Ramos (cell line): ENCODE data around the gene TKFC.

Experiments
- in situ Hi-C: fragments of 300-500 bp; cut with MboI; formaldehyde crosslinking; loops from one replicate; pipeline ENCODE4 v1.14.3; 2022; ENCODE audit warnings: low sequenced_read_pairs; ENCODE audit not compliant: unreplicated experiment

The TKFC gene

DNA sequence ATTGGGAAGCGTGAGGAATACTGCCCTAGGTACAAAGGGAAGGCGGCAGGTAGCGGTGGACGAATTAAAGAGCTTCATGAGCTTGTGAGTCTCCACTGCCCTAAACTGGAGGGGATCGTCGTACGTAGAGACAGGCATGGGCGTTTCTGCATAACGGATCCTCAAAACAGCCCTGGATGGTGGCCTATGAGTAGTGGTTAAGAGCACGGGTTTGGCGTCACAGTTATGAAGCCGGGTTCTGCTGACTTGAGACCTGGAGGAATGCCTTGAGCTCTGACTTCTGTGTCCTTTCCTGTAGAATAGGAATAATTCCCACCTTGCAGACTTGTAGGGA, 29.5 kb downstream of the TKFC start:
- in situ Hi-C loops: no loop called here

DNA sequence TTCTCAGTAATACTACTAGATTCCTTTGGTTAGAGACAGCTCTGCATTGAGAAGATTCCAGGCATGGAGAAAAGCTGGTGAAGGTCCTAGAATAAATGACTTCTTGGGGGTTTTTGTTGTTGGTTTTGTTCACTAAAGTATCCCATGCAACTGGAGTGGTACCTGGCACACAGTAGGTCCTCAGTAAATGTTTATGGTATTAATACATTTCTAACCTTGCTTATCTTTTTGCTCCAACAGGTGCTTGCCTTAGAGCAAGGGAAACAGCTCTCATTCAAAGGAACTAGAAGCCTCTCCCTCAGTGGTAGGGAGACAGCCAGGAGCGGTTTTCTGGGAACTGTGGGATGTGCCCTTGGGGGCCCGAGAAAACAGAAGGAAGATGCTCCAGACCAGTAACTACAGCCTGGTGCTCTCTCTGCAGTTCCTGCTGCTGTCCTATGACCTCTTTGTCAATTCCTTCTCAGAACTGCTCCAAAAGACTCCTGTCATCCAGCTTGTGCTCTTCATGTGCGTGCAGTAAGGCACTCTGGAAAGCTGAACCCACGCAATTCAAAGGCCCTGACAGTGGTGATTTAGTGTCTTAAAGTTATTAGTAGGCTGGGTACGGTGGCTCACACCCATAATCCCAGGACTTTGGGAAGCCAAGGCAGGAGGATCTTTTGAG, 31.1 kb downstream of the TKFC start:
- in situ Hi-C loops: no loop called here

DNA sequence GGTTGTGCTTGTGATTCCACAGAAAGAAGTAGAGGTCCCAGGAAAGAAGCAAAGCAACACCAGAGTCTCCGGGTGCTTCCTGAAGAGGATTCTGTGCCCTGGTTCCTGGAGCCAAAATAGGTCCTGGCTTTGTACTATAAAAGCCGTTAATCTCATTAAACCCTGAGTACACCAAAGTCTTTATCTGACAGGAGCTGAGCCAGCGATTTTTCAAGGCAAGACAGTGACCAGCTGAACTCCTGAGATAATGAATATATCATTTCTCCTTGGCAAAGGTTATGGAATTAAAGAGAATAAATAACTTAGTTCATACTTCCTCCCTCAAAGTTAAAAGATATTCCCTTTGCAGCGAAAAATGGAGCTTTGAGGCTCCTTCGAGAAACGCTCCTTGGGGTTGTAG, 34.4 kb downstream of the TKFC start:
- in situ Hi-C loops: no loop called here

DNA sequence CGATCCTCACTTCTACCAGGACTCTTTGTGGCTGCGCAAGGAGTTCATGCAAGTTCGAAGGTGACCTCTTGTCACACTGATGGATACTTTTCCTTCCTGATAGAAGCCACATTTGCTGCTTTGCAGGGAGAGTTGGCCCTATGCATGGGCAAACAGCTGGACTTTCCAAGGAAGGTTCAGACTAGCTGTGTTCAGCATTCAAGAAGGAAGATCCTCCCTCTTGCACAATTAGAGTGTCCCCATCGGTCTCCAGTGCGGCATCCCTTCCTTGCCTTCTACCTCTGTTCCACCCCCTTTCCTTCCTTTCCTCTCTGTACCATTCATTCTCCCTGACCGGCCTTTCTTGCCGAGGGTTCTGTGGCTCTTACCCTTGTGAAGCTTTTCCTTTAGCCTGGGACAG, 35.6 kb downstream of the TKFC start:
- in situ Hi-C loops: no loop called here

DNA sequence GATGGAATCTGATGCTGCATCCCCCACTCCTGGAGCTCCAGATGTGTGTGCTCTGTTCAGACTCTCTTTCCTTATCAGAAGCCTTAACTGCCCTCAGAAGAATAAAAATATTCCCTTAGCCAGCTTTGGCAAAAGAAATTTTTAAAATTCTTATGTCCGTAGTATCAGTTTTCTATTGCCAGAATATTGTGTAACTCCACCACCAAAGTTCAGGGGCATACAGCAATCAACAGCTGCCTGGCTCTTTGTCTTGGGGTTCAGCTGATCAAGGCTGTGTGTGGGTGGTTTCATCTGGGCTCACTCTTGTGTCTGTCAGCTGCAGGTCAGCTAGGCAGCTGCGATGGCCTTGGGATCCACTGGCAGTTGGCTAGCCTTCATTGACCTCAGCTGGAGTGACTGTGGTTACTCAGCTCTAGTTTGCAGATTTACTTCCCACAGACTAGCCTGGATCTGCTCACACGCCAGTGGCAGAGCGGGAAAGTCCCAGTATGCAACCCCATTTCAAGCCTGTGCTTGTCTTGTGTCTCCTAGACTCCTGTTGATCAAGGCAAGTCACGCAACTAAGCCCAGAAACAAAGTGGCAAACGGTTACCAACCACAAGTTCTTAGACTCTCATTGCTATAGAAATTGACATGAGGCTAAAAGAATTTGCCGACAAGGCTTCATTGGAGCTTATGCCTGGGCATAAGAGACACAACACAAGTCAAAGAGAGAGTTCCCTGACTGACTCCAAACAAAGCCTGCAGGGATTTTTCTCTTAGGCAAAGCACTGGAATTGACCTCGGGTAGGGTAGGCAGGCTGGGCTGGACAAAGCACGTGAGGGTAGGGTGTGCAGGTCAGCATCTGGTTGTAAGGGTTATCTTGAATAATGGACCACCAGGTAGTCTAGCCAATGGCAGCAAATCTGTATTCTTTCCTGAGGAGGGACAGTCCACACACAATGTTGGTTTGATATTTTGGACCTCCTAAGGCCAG, 36.6 kb downstream of the TKFC start:
- in situ Hi-C loops: no loop called here

DNA sequence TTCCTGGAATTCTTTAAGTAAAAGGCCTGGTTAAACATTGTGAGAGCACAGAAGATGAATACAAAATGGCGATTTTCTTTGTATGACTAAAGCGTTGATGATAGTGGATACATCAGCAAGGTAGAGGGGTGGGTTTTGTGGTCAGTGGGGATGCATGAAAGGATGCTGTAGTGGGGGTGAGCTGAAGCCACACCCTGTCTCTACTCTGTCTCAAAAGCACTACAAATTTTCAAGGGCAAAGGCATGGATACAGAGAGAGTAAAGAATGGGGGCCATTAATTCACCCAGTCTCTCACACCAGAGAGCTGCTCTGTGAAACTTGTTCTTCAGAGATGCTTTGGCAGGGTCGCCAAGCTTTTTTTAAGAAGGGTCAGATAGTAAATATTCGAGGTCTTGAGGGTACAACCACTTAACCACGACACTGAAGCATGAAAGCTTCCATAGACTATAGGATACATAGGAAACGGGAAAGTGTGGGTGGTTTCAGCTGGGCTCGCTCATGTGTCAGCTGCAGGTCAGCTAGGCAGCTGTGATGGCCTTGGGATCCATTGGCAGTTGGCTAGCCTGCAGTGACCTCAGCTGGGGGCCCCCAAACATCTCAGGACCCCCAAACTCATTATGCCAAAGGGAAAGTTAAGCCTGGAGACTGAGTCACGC, 37.4 kb downstream of the TKFC start:
- in situ Hi-C loops: no loop called here

DNA sequence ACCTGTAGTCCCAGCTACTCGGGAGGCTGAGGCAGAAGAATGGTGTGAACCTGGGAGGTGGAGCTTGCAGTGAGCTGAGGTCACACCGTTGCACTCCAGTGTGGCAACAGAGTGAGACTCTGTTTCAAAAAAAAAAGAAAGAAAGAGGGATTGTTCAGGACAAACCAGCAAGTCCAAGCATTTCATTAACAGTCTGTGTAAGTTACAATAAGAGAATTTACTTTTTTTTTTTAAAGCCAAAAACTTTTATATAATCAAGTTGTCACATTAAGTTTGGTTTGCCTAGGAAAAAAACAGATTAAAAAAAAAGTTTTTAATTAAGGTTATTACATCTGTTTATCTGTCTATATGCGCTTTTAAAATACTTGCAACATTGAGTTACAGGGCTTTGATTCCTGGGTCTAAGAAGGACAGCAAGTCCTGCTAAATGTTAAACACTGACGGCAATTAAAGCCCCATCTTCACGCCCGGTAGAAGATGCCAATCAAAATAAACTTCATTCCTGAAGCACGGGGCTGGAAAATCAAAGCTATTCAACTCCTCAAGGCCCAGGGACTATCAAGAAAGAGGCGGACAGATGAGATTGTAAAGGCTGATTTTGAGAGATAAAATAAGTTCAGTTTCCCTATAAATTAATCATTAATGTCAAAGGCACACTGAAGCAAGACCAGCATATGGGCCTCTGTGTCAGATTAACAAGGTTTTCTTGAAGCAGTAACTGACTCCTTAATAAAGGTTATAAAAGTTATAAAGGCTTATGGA, 39.8 kb downstream of the TKFC start:
- in situ Hi-C loops: no loop called here

DNA sequence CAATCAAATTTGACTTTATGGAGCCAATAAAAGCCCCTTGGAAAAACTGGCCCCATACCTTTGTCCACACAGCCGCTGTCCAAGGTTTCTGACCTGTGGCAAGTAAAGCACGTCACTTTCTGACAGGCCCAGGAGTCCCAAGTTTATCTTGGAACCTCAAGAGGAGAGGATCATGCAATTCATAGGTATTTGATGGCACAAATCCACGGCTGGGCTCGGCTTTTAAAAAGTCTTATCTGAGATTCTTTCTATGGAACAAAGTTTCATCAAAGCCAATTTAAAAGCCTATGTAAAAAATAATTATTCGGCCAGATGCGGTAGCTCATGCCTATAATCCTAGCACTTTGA, 42.7 kb downstream of the TKFC start:
- in situ Hi-C loops: no loop called here

DNA sequence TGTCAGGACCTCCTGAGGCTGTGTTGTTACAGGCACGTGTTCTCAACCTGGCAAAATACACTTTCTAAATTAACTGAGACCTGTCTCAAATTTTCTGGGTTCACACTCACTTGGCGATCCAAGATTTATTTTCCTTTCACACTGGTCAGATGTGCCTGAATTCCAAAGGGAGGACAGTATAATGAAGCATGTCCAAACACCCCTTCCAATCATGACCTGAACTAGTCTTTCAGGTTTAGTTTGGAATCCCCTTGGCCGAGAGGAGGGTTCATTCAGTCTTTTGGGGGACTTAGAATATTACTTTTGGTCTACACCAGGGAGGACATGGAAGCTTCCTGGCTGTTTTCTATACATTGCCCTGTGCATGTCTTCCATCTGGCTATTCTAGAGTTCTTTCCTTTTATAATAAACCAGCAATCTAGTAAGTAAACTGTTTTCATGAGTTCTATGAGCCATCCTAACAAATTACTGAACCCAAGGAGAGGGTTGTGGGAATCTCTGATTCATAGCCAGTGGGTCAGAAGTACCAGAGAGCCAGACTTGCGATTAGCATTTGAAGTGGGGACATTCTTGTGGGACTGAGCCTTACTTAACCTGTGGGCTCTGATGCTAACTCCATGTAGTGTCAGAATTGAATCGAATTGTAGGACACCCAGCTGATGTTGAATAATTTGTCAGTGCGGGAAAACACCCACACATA, 44.6 kb downstream of the TKFC start:
- in situ Hi-C loops: no loop called here

DNA sequence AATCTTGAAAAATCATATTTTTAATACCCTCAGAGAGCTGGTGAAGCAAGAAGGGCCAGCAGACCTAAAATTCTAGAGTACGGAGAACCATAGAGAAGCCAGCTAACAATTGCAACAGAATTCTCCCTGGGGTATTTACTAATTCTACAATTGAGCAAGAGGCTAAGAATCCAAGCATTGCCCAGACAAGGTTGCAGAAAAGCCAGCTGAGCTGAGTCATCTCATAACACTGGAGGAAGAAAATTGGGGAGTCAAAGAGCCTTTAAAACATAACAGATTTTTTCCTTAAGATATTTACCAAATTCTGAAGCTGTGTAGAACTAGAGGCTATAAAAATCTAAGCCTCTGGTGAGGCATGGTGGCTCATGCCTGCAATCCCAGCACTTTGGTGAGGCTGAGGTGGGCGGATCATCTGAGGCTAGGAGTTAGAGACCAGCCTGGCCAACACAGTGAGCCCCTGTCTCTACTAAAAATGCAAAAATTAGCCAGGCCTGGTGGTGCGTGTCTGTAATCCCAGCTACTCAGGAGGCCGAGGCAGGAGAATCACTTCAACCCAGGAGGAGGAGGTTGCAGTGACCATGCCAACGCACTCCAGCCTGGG, 45.8 kb downstream of the TKFC start:
- in situ Hi-C loops: no loop called here

DNA sequence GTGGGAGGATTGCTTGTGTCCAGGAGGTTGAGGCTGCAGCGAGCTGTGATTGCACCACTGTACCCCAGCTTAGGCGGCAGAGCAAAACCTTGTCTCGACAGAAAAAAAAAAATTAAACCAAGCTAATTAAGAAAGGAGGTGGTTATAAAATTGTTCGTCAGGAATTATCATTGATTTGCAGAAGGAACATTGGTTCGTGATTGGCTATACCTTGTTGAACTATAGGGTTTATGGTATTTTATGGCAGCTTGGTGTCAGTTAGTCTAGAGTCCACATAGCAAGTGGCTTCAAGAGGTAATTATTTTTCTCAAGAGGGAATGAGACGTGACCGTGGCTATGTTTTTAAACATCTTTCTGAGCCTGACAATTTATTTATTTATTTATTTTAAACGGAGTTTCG, 47.9 kb downstream of the TKFC start:
- in situ Hi-C loops: loop anchor here (10.0 kb wide), 1 partner anchor 126 kb away; no protein-coding TSS in a partner anchor

DNA sequence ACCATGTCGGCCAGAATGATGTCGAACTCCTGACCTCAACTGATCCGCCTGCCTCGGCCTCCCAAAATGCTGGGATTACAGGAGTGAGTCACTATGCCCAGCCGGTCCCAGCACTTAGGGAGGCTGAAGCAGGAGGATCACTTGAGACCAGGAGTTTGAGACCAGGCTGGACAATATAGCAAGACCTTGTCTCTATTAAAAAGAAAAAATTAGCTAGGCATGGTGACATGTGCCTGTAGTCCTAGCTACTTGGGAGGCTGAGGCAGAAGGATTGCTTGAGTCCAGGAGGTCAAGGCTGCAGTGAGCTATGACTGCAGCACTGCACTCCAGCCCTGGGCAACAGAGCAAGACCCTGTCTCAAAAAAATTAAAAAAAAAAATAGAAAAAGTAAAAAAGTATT, 50.8 kb downstream of the TKFC start:
- in situ Hi-C loops: loop anchor here (10.0 kb wide), 1 partner anchor 129 kb away; no protein-coding TSS in a partner anchor

DNA sequence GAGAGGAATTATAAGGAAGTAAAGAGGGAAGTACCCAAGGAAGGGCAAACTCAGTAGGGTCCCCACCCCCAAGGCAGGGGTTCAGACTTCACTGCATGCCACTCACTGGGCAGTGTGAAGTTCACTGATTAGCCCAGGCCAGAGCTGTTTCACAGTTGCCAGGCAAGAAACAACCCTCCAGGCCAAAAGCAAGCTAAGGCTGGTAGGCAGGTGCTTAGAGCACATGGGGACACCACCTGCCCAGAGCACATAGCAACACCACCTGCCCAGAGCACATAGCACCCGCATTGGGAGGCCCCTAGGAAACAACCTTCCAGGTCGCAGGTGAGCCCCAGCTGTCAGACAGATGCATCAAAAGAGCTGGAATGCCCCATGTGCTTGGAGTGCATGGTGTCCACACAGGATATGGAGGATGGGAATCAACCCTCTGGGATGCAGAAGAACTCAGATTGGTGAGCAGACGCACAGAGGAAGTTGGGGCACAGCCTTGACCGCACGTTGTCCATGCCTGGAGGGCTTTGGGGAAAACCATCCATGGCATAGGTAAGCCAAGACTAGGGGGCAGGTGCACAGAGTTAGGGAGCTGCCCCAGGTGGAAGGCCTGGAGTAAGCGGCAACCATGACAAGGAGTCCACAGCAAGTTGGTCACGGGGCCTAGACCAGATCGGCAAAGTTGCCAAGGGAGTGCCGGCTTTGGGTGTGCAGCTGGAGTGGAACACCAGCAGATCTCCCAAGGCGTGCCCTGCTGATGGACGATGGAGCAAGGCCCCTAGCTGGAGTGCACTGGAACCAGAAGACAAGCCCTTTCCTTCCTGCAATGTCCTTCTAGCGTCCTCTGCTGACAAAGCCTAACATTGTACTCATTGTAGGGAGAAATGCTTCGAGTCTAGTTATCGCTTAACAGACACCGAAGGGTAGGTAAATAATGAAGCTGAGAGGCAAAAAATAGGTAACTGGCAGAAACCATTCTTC, 51.5 kb downstream of the TKFC start:
- in situ Hi-C loops: loop anchor here (5.0 to 10.0 kb wide), 2 partner anchors 47 to 130 kb away; no protein-coding TSS in a partner anchor

DNA sequence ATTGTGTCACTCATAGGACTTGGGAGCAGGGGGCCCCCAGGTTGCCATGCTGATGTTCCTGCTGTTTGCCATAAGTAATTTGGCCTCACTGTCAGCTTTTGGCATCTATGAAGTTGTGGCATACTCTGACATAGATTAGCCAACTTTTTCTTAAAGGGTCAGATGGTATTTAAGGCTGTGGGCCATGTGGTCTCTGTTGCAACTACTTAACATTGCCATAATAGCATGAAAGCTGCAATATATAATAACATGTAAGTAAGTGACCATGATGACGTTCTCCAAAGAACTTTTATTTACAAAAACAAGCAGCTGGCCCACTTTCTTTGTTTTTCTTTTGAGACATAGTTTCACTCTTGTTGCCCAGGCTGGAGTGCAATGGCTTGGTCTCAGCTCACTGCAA, 57.1 kb downstream of the TKFC start:
- in situ Hi-C loops: no loop called here

DNA sequence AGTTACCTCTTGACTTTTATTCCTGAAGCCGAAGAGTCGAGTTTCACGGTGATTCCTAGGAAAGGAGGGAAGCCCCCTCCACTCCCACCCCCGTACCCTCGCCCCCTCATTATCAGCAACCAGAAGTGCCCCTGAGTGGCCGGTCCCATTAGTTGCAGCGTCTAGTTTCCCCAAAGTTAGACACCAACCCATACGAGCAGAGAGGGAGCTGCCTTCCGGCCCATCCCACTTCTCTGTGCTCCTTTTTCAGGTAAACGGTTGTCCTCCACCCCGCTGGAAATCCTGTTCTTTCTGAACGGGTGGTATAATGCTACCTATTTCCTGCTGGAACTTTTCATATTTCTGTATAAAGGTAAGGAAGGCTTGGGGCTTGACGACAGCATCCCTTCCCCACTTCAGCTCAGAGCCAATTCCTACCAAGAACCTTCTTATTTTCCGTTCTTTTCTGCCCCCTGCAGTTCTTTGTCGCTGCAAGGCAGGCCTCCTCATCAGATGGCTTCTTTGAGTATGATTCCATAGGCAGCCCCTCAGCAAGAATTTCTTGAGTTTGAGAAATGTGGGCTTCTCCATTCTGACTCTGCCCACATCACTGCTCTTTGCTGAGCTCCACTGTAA, 60.1 kb downstream of the TKFC start:
- in situ Hi-C loops: no loop called here
